HCT116 (cell line): ENCODE data around the gene SDHAF4.

ENCODE experiments used
- ATF3 ChIP-seq: IDR thresholded peaks from 2 replicates; pipeline ENCODE4 v1.6.1; 2012
- CTCF ChIP-seq, 3 experiments: fragments of 200-600 bp in 1 of 3; sonication (generic) in 1 of 3; IDR thresholded peaks in 2 of 3; conservative IDR thresholded peaks in 1 of 3; 2 replicates each; pipeline ENCODE4 v1.5.1; 2012 to 2017; ENCODE audit warnings: low read depth in 2 of 3, low read length in 2 of 3, antibody characterized with exemption in 1 of 3, borderline replicate concordance in 1 of 3, control low read depth in 1 of 3, mild to moderate bottlenecking in 1 of 3, mixed read lengths in 1 of 3, mixed run types in 1 of 3, moderate library complexity in 1 of 3; ENCODE audit not compliant: insufficient read depth in 1 of 3
- EZH2 ChIP-seq: fragments of 200-600 bp; sonication (generic); IDR thresholded peaks from 2 replicates; pipeline ENCODE4 v1.6.1; 2017; ENCODE audit warnings: antibody characterized with exemption, mixed run types
- EZH2phosphoT487 ChIP-seq: fragments of 200-600 bp; IDR thresholded peaks from 2 replicates; pipeline ENCODE4 v1.6.1; 2018; ENCODE audit warnings: antibody characterized with exemption, borderline replicate concordance
- JUND ChIP-seq: IDR thresholded peaks from 2 replicates; pipeline ENCODE4 v1.6.1; 2012
- POLR2A ChIP-seq: IDR thresholded peaks from 2 replicates; pipeline ENCODE4 v1.7.0; 2011; ENCODE audit warnings: borderline replicate concordance; ENCODE audit not compliant: insufficient read depth, insufficient read length; ENCODE audit errors: extremely low read depth
- POLR2AphosphoS5 ChIP-seq: IDR thresholded peaks from 2 replicates; pipeline ENCODE4 v1.6.1; 2011; ENCODE audit warnings: mild to moderate bottlenecking, low read depth, low read length, moderate library complexity
- REST ChIP-seq: IDR thresholded peaks from 2 replicates; pipeline ENCODE4 v1.6.1; 2012; ENCODE audit warnings: low read depth
- SP1 ChIP-seq: IDR thresholded peaks from 2 replicates; pipeline ENCODE4 v1.6.1; 2012; ENCODE audit warnings: low read depth
- YY1 ChIP-seq: IDR thresholded peaks from 2 replicates; pipeline ENCODE4 v1.6.1; 2011; ENCODE audit warnings: low read length, low read depth, moderate library complexity, mild to moderate bottlenecking; ENCODE audit not compliant: insufficient replicate concordance; ENCODE audit errors: extremely low read depth
- ZBTB33 ChIP-seq: IDR thresholded peaks from 2 replicates; pipeline ENCODE4 v1.6.1; 2011; ENCODE audit warnings: mild to moderate bottlenecking, low read length, moderate library complexity; ENCODE audit not compliant: insufficient replicate concordance; ENCODE audit errors: extremely low read depth
- ZNF274 ChIP-seq: fragments of 200-500 bp; sonication (Bioruptor generic); IDR thresholded peaks from 2 replicates; pipeline ENCODE4 v1.6.1; 2014; ENCODE audit warnings: mild to moderate bottlenecking, low read depth, low read length, inconsistent platforms

- TF ChIP-seq POLR2A, result no peak
- TF ChIP-seq CTCF (IDR thresholded peaks at IDR 0.05 in 2 of 3, conservative IDR thresholded peaks at IDR 0.05 in 1 of 3; ENCODE audit: borderline replicate concordance in 1 of 3, insufficient read depth in 1 of 3, low read depth in 2 of 3, low read length in 2 of 3), result no peak
- TF ChIP-seq EZH2phosphoT487, result no peak
- no peak for TF ChIP-seq EZH2
- TF ChIP-seq JUND, result no peak
- no peak for TF ChIP-seq SP1
- TF ChIP-seq REST, result no peak
- no peak for TF ChIP-seq YY1
- no peak for TF ChIP-seq ZBTB33
- TF ChIP-seq ZNF274, result no peak
- TF ChIP-seq POLR2AphosphoS5, result no peak
- TF ChIP-seq ATF3, result no peak
These were observed 55.7 kb downstream of the SDHAF4 start for GRCh38 chr6:70622461-70622860.
